ENCODE results near the gene EFNA5.
"Not testable (repeated sequence)": the region's sequence is repeated elsewhere in the genome, so short reads cannot be mapped to it uniquely, and the experiment has no call there.

Gene EFNA5

GRCh38 chr5:107464416-107464815 is 206.3 kb downstream of the EFNA5 start:
- Mint-ChIP-seq H3K36me3 (no peaks in the 10 kb centered on the region), H3K9me3 (no peaks in the 10 kb centered on the region), H3K4me3 (no peak overlapping the region), H3K4me1 (peaks cover 23% of the 10 kb centered on the region), H3K27ac (peak overlapping the region; percentile 89)
- ATAC-seq (no peak), DNase-seq (ENCODE audit: low spot score in 2 of 2) (no peak)

- no peaks in the 10 kb centered on the region for H3K36me3 Mint-ChIP-seq
- H3K9me3 Mint-ChIP-seq: no peaks in the 10 kb centered on the region
- no peak overlapping the region for H3K27ac Mint-ChIP-seq
- H3K4me3 Mint-ChIP-seq: no peak overlapping the region
- ATAC-seq: no peak
- H3K4me1 Mint-ChIP-seq: peaks cover 17% of the 10 kb centered on the region
- no peak for DNase-seq (ENCODE audit: low spot score in 2 of 2)
Observed at GRCh38 chr5:107463731-107464130, 207.0 kb downstream of the EFNA5 start.

GRCh38 chr5:107461770-107462169 is 209.0 kb downstream of the EFNA5 start:
- Mint-ChIP-seq H3K36me3 (no peaks in the 10 kb centered on the region), H3K27ac (no peak overlapping the region)
- DNase-seq (ENCODE audit: low spot score in 2 of 2): no peak

GRCh38 chr5:107460789-107461188 is 209.9 kb downstream of the EFNA5 start:
- ATAC-seq: no peak
- H3K36me3 Mint-ChIP-seq: no peaks in the 10 kb centered on the region
- DNase-seq (ENCODE audit: low spot score in 2 of 2): no peak
- H3K4me3 Mint-ChIP-seq: no peak overlapping the region
- H3K4me1 Mint-ChIP-seq: peaks cover 7% of the 10 kb centered on the region
- H3K9me3 Mint-ChIP-seq: no peaks in the 10 kb centered on the region
- H3K27ac Mint-ChIP-seq: no peak overlapping the region

More at GRCh38 chr5:107461770-107462169, 209.0 kb downstream of the EFNA5 start:
- no peak overlapping the region for H3K4me3 Mint-ChIP-seq
- H3K4me1 Mint-ChIP-seq: peaks cover 7% of the 10 kb centered on the region
- ATAC-seq: no peak
- no peaks in the 10 kb centered on the region for H3K9me3 Mint-ChIP-seq

GRCh38 chr5:107459605-107460004 is 211.1 kb downstream of the EFNA5 start:
- ATAC-seq (no peak), DNase-seq (ENCODE audit: low spot score in 2 of 2) (no peak)
- H3K4me3 Mint-ChIP-seq: no peak overlapping the region
- no peaks in the 10 kb centered on the region for H3K9me3 Mint-ChIP-seq
- no peaks in the 10 kb centered on the region for H3K36me3 Mint-ChIP-seq
- no peak overlapping the region for H3K27ac Mint-ChIP-seq
- peaks cover 3% of the 10 kb centered on the region for H3K4me1 Mint-ChIP-seq

GRCh38 chr5:107458322-107458721 is 212.4 kb downstream of the EFNA5 start:
- Mint-ChIP-seq H3K36me3 (no peaks in the 10 kb centered on the region), H3K9me3 (no peaks in the 10 kb centered on the region), H3K27ac (no peak overlapping the region), H3K4me3 (no peak overlapping the region), H3K4me1 (no peaks in the 10 kb centered on the region)
- DNase-seq (ENCODE audit: low spot score in 2 of 2) (no peak), ATAC-seq (no peak)

- DNase-seq (ENCODE audit: low spot score in 2 of 2) (no peak), ATAC-seq (no peak)
- no peaks in the 10 kb centered on the region for H3K36me3 Mint-ChIP-seq
- no peaks in the 10 kb centered on the region for H3K9me3 Mint-ChIP-seq
- H3K27ac Mint-ChIP-seq: no peak overlapping the region
- H3K4me3 Mint-ChIP-seq: no peak overlapping the region
- no peaks in the 10 kb centered on the region for H3K4me1 Mint-ChIP-seq
Observed at GRCh38 chr5:107457881-107458280, 212.9 kb downstream of the EFNA5 start.

- no peak for ATAC-seq
- Mint-ChIP-seq H3K9me3 (no peaks in the 10 kb centered on the region), H3K36me3 (no peaks in the 10 kb centered on the region), H3K4me1 (no peaks in the 10 kb centered on the region), H3K27ac (no peak overlapping the region), H3K4me3 (no peak overlapping the region)
- DNase-seq (ENCODE audit: low spot score in 2 of 2): no peak
Observed at GRCh38 chr5:107457138-107457537, 213.6 kb downstream of the EFNA5 start.

GRCh38 chr5:107456281-107456715 is 214.4 kb downstream of the EFNA5 start:
- H3K36me3 Mint-ChIP-seq: no peaks in the 10 kb centered on the region
- DNase-seq (ENCODE audit: low spot score in 2 of 2): no peak
- no peak overlapping the region for H3K27ac Mint-ChIP-seq
- no peak overlapping the region for H3K4me3 Mint-ChIP-seq
- ATAC-seq: no peak
- peaks cover 2% of the 10 kb centered on the region for H3K9me3 Mint-ChIP-seq
- no peaks in the 10 kb centered on the region for H3K4me1 Mint-ChIP-seq

- DNase-seq (ENCODE audit: low spot score in 2 of 2): no peak
- H3K27ac Mint-ChIP-seq: no peak overlapping the region
- peaks cover 2% of the 10 kb centered on the region for H3K9me3 Mint-ChIP-seq
Observed at GRCh38 chr5:107455111-107455544, 215.6 kb downstream of the EFNA5 start.

GRCh38 chr5:107451827-107452226 is 218.9 kb downstream of the EFNA5 start:
- not testable (repeated sequence) for H3K36me3 Mint-ChIP-seq; H3K4me3 Mint-ChIP-seq; H3K27ac Mint-ChIP-seq; H3K4me1 Mint-ChIP-seq; DNase-seq (ENCODE audit: low spot score in 2 of 2); H3K9me3 Mint-ChIP-seq; ATAC-seq

More at GRCh38 chr5:107455111-107455544, 215.6 kb downstream of the EFNA5 start:
- Mint-ChIP-seq H3K4me3 (no peak overlapping the region), H3K36me3 (no peaks in the 10 kb centered on the region), H3K4me1 (no peaks in the 10 kb centered on the region)
- no peak for ATAC-seq

- H3K27ac Mint-ChIP-seq: no peak overlapping the region
- ATAC-seq (no peak), DNase-seq (ENCODE audit: low spot score in 2 of 2) (no peak)
- H3K4me1 Mint-ChIP-seq: no peaks in the 10 kb centered on the region
- H3K4me3 Mint-ChIP-seq: no peak overlapping the region
- H3K36me3 Mint-ChIP-seq: no peaks in the 10 kb centered on the region
- H3K9me3 Mint-ChIP-seq: peaks cover 2% of the 10 kb centered on the region
Observed at GRCh38 chr5:107451028-107451427, 219.7 kb downstream of the EFNA5 start.

GRCh38 chr5:107450531-107450930 is 220.2 kb downstream of the EFNA5 start:
- DNase-seq (ENCODE audit: low spot score in 2 of 2) (no peak), ATAC-seq (no peak)
- Mint-ChIP-seq H3K4me1 (no peaks in the 10 kb centered on the region), H3K9me3 (peaks cover 2% of the 10 kb centered on the region), H3K36me3 (no peaks in the 10 kb centered on the region), H3K4me3 (no peak overlapping the region), H3K27ac (no peak overlapping the region)

- DNase-seq (ENCODE audit: low spot score in 2 of 2) (no peak), ATAC-seq (no peak)
- H3K27ac Mint-ChIP-seq: no peak overlapping the region
- H3K9me3 Mint-ChIP-seq: peaks cover 2% of the 10 kb centered on the region
- H3K4me1 Mint-ChIP-seq: no peaks in the 10 kb centered on the region
- H3K36me3 Mint-ChIP-seq: no peaks in the 10 kb centered on the region
- H3K4me3 Mint-ChIP-seq: no peak overlapping the region
Observed at GRCh38 chr5:107449369-107449768, 221.4 kb downstream of the EFNA5 start.

GRCh38 chr5:107447587-107447986 is 223.2 kb downstream of the EFNA5 start:
- no peak for DNase-seq (ENCODE audit: low spot score in 2 of 2)
- H3K9me3 Mint-ChIP-seq: peaks cover 2% of the 10 kb centered on the region
- H3K27ac Mint-ChIP-seq: no peak overlapping the region
- H3K4me3 Mint-ChIP-seq: no peak overlapping the region
- ATAC-seq: no peak
- H3K4me1 Mint-ChIP-seq: no peaks in the 10 kb centered on the region
- no peaks in the 10 kb centered on the region for H3K36me3 Mint-ChIP-seq

GRCh38 chr5:107446972-107447371 is 223.8 kb downstream of the EFNA5 start:
- H3K36me3 Mint-ChIP-seq: no peaks in the 10 kb centered on the region
- H3K4me3 Mint-ChIP-seq: no peak overlapping the region
- no peak overlapping the region for H3K27ac Mint-ChIP-seq
- ATAC-seq (no peak), DNase-seq (ENCODE audit: low spot score in 2 of 2) (no peak)
- H3K9me3 Mint-ChIP-seq: peaks cover 2% of the 10 kb centered on the region
- no peaks in the 10 kb centered on the region for H3K4me1 Mint-ChIP-seq

GRCh38 chr5:107444300-107444699 is 226.4 kb downstream of the EFNA5 start:
- DNase-seq (ENCODE audit: low spot score in 2 of 2) (no peak), ATAC-seq (no peak)
- H3K27ac Mint-ChIP-seq: no peak overlapping the region
- no peak overlapping the region for H3K4me3 Mint-ChIP-seq
- H3K4me1 Mint-ChIP-seq: no peaks in the 10 kb centered on the region
- no peaks in the 10 kb centered on the region for H3K36me3 Mint-ChIP-seq
- peaks cover 1% of the 10 kb centered on the region for H3K9me3 Mint-ChIP-seq
